GM21825 (cell line): ENCODE measurements around the gene NPIPA5.
"Not testable (repeated sequence)": the region's sequence is repeated elsewhere in the genome, so short reads cannot be mapped to it uniquely, and the experiment has no call there.

Source experiments
- ATAC-seq: cut with Tn5 transposase; IDR thresholded peaks from one replicate; pipeline ENCODE4 v1.9.1; 2021; ENCODE audit warnings: mild to moderate bottlenecking, moderate library complexity; ENCODE audit not compliant: unreplicated experiment

NPIPA5 gene

GRCh38 chr16:15378194-15378593, at the start of gene NPIPA5:
TSS of gene NPIPA5 (minus strand) at chr16:15378294. CDS start at chr16:15378294, 0 bp downstream.
- ATAC-seq = not testable (repeated sequence)

GRCh38 chr16:15427648-15428239, 49.6 kb upstream of the NPIPA5 start:
- no peak for ATAC-seq

GRCh38 chr16:15426796-15427195, 48.7 kb upstream of the NPIPA5 start:
- ATAC-seq = no peak

GRCh38 chr16:15425861-15426260, 47.8 kb upstream of the NPIPA5 start:
- no peak for ATAC-seq

GRCh38 chr16:15422222-15422621, 44.1 kb upstream of the NPIPA5 start:
- no peak for ATAC-seq

GRCh38 chr16:15421696-15422095, 43.6 kb upstream of the NPIPA5 start:
- ATAC-seq = not testable (repeated sequence)

GRCh38 chr16:15418206-15418605, 40.1 kb upstream of the NPIPA5 start:
- no peak for ATAC-seq

GRCh38 chr16:15417197-15417596, 39.1 kb upstream of the NPIPA5 start:
- ATAC-seq = no peak

- ATAC-seq = no peak
Observed at GRCh38 chr16:15415511-15415985, 37.5 kb upstream of the NPIPA5 start.

GRCh38 chr16:15409476-15409875, 31.4 kb upstream of the NPIPA5 start:
- not testable (repeated sequence) for ATAC-seq

- not testable (repeated sequence) for ATAC-seq
Observed at GRCh38 chr16:15407756-15408155, 29.7 kb upstream of the NPIPA5 start.

- no peak for ATAC-seq
Observed at GRCh38 chr16:15404792-15405191, 26.7 kb upstream of the NPIPA5 start.

- ATAC-seq = not testable (repeated sequence)
Observed at GRCh38 chr16:15404091-15404490, 26.0 kb upstream of the NPIPA5 start.

GRCh38 chr16:15403392-15403995, 25.4 kb upstream of the NPIPA5 start:
- ATAC-seq = no peak

GRCh38 chr16:15401972-15402371, 23.9 kb upstream of the NPIPA5 start:
- ATAC-seq = no peak

- ATAC-seq = not testable (repeated sequence)
Observed at GRCh38 chr16:15400314-15400713, 22.2 kb upstream of the NPIPA5 start.

- ATAC-seq = no peak
Observed at GRCh38 chr16:15399317-15399716, 21.2 kb upstream of the NPIPA5 start.

GRCh38 chr16:15398618-15399316, 20.7 kb upstream of the NPIPA5 start:
- ATAC-seq = no peak

- no peak for ATAC-seq
Observed at GRCh38 chr16:15396948-15397594, 19.0 kb upstream of the NPIPA5 start.

GRCh38 chr16:15396509-15396829, 18.4 kb upstream of the NPIPA5 start:
- not testable (repeated sequence) for ATAC-seq

- ATAC-seq = not testable (repeated sequence)
Observed at GRCh38 chr16:15395631-15396508, 17.8 kb upstream of the NPIPA5 start, which contains the start of gene MPV17L. TSS of gene MPV17L (plus strand) at chr16:15395754. CDS start at chr16:15395898, 144 bp downstream.
